BLaER1 (cell line): ENCODE results near the gene CLEC9A.

Experiments
- H3K27ac ChIP-seq: shearing (Covaris generic); formaldehyde crosslinking; 2 replicates; pipeline ENCODE4 v1.8.1; 2022
- H3K27me3 ChIP-seq: shearing (Covaris generic); formaldehyde crosslinking; 2 replicates; pipeline ENCODE4 v1.8.1; 2022
- H3K36me3 ChIP-seq: shearing (Covaris generic); formaldehyde crosslinking; 2 replicates; pipeline ENCODE4 v1.8.1; 2022
- H3K4me1 ChIP-seq: shearing (Covaris generic); formaldehyde crosslinking; 2 replicates; pipeline ENCODE4 v1.8.1; 2022
- H3K4me2 ChIP-seq: shearing (Covaris generic); formaldehyde crosslinking; 2 replicates; pipeline ENCODE4 v1.8.1; 2022
- H3K4me3 ChIP-seq: shearing (Covaris generic); formaldehyde crosslinking; 2 replicates; pipeline ENCODE4 v1.8.1; 2022
- H3K9ac ChIP-seq: shearing (Covaris generic); formaldehyde crosslinking; 2 replicates; pipeline ENCODE4 v1.8.1; 2022
- H3K9me3 ChIP-seq: shearing (Covaris generic); formaldehyde crosslinking; 2 replicates; pipeline ENCODE4 v1.8.1; 2022
- H4K20me1 ChIP-seq: shearing (Covaris generic); formaldehyde crosslinking; 2 replicates; pipeline ENCODE4 v1.8.1; 2022
- Cebpa-rat ChIP-seq: shearing (Covaris generic); IDR thresholded peaks from 2 replicates; pipeline ENCODE4 v1.8.1; 2022

CLEC9A gene

GRCh38 chr12:10082117-10082874 is 51.8 kb downstream of the CLEC9A start:
- Histone ChIP-seq H3K27ac (no peak overlapping the region), H3K27me3 (no peaks in the 10 kb centered on the region), H3K4me1 (peaks cover 27% of the 10 kb centered on the region), H4K20me1 (no peaks in the 10 kb centered on the region), H3K36me3 (no peaks in the 10 kb centered on the region), H3K9ac (no peak overlapping the region), H3K4me2 (no peak overlapping the region), H3K9me3 (peaks cover 52% of the 10 kb centered on the region), H3K4me3 (no peak overlapping the region)
- no peak for TF ChIP-seq Cebpa-rat

GRCh38 chr12:10084733-10085132 is 54.3 kb downstream of the CLEC9A start:
- Histone ChIP-seq H3K9me3 (peaks cover 48% of the 10 kb centered on the region), H3K4me1 (peaks cover 4% of the 10 kb centered on the region), H3K9ac (no peak overlapping the region), H3K27ac (no peak overlapping the region), H3K27me3 (no peaks in the 10 kb centered on the region), H3K4me3 (no peak overlapping the region), H3K4me2 (no peak overlapping the region), H4K20me1 (no peaks in the 10 kb centered on the region), H3K36me3 (no peaks in the 10 kb centered on the region)
- no peak for TF ChIP-seq Cebpa-rat

- Histone ChIP-seq H3K27me3 (no peaks in the 10 kb centered on the region), H3K4me1 (no peaks in the 10 kb centered on the region), H3K4me3 (no peak overlapping the region), H3K27ac (no peak overlapping the region), H3K9ac (no peak overlapping the region), H4K20me1 (no peaks in the 10 kb centered on the region), H3K4me2 (no peak overlapping the region), H3K9me3 (peaks cover 32% of the 10 kb centered on the region), H3K36me3 (no peaks in the 10 kb centered on the region)
- TF ChIP-seq Cebpa-rat, result no peak
These were observed 55.9 kb downstream of the CLEC9A start for GRCh38 chr12:10086387-10086786.

GRCh38 chr12:10088031-10088430 is 57.5 kb downstream of the CLEC9A start:
- H4K20me1 ChIP-seq, result no peaks in the 10 kb centered on the region
- H3K36me3 ChIP-seq, result no peaks in the 10 kb centered on the region
- no peak overlapping the region for H3K27ac ChIP-seq
- no peak overlapping the region for H3K4me2 ChIP-seq
- H3K4me3 ChIP-seq, result no peak overlapping the region
- peaks cover 15% of the 10 kb centered on the region for H3K9me3 ChIP-seq
- no peak for TF ChIP-seq Cebpa-rat
- 0 out of 2 replicates have a peak, but pooled peaks cover 3% of the 10 kb centered on the region for H3K4me1 ChIP-seq
- H3K27me3 ChIP-seq, result no peaks in the 10 kb centered on the region
- H3K9ac ChIP-seq, result no peak overlapping the region

- Histone ChIP-seq H3K27ac (no peak overlapping the region), H4K20me1 (no peaks in the 10 kb centered on the region), H3K9ac (no peak overlapping the region), H3K4me1 (0 out of 2 replicates have a peak, but pooled peaks cover 6% of the 10 kb centered on the region), H3K36me3 (no peaks in the 10 kb centered on the region), H3K4me3 (no peak overlapping the region), H3K4me2 (no peak overlapping the region), H3K9me3 (peaks cover 3% of the 10 kb centered on the region), H3K27me3 (no peaks in the 10 kb centered on the region)
- TF ChIP-seq Cebpa-rat, result no peak
These were observed 58.7 kb downstream of the CLEC9A start for GRCh38 chr12:10088955-10089900.

GRCh38 chr12:10094646-10095395 is 64.3 kb downstream of the CLEC9A start:
- TF ChIP-seq Cebpa-rat, result no peak
- Histone ChIP-seq H3K9me3 (no peaks in the 10 kb centered on the region), H4K20me1 (no peaks in the 10 kb centered on the region), H3K27me3 (no peaks in the 10 kb centered on the region), H3K36me3 (no peaks in the 10 kb centered on the region), H3K9ac (no peak overlapping the region), H3K4me2 (no peak overlapping the region), H3K4me1 (0 out of 2 replicates have a peak, but pooled peaks cover 6% of the 10 kb centered on the region), H3K4me3 (no peak overlapping the region), H3K27ac (no peak overlapping the region)

GRCh38 chr12:10095971-10096370 is 65.5 kb downstream of the CLEC9A start:
- Histone ChIP-seq H3K27ac (no peak overlapping the region), H3K4me1 (0 out of 2 replicates have a peak, but pooled peaks cover 6% of the 10 kb centered on the region), H4K20me1 (no peaks in the 10 kb centered on the region), H3K9ac (no peak overlapping the region), H3K36me3 (no peaks in the 10 kb centered on the region), H3K4me3 (no peak overlapping the region), H3K27me3 (no peaks in the 10 kb centered on the region), H3K4me2 (no peak overlapping the region), H3K9me3 (no peaks in the 10 kb centered on the region)
- no peak for TF ChIP-seq Cebpa-rat

- Histone ChIP-seq H3K4me1 (0 out of 2 replicates have a peak, but pooled peaks cover 6% of the 10 kb centered on the region), H3K4me2 (no peak overlapping the region), H3K9me3 (no peaks in the 10 kb centered on the region), H3K36me3 (no peaks in the 10 kb centered on the region), H4K20me1 (no peaks in the 10 kb centered on the region), H3K27me3 (no peaks in the 10 kb centered on the region), H3K9ac (no peak overlapping the region), H3K27ac (no peak overlapping the region), H3K4me3 (no peak overlapping the region)
- TF ChIP-seq Cebpa-rat, result no peak
These were observed 67.0 kb downstream of the CLEC9A start for GRCh38 chr12:10097521-10097920.

- H4K20me1 ChIP-seq, result no peaks in the 10 kb centered on the region
- H3K9me3 ChIP-seq, result 0 out of 2 replicates have a peak, but pooled peaks cover 1% of the 10 kb centered on the region
- H3K27ac ChIP-seq, result no peak within 1 kb of the TSS
- no peak within 1 kb of the TSS for H3K9ac ChIP-seq
- H3K36me3 ChIP-seq, result no peaks in the 10 kb centered on the region
- H3K4me2 ChIP-seq, result no peak within 1 kb of the TSS
- no peaks in the 10 kb centered on the region for H3K27me3 ChIP-seq
- H3K4me1 ChIP-seq, result no peaks in the 10 kb centered on the region
- TF ChIP-seq Cebpa-rat, result no peak
- H3K4me3 ChIP-seq, result no peak within 1 kb of the TSS
These were observed 68.3 kb downstream of the CLEC9A start, which contains the start of gene CLEC1A for GRCh38 chr12:10098791-10099190. CLEC1A (minus strand) TSS chr12:10098985; CDS start chr12:10098922, 63 bp downstream.
